Measurements from ENCODE around the gene FBXL7.

FBXL7 gene

DNA sequence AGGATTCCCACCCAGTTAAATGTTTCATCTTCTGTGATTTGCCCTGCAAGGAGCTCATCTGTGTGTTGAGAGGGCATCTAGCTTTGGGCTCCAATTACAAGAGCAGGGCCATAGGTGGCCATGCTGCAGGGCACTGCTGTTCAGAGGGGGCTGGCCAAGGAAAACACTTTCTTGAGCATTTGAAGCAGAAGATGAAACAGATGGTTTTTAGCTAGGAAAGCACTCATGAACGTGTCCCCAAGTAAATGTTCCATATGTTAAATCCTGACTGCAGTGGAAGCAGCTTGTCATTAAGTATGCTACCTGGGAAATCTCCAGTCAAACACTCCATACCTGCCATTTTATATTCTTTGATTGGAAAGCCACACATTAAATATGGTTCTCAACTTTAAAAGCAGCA is 176.6 kb downstream of the FBXL7 start:
- Histone ChIP-seq H3K27me3 (ENCODE audit: insufficient read depth, low read length) (no peaks in the 10 kb centered on the region), H2AFZ (ENCODE audit: low read length) (no peak overlapping the region), H3K79me2 (ENCODE audit: insufficient read depth, low read length) (no peaks in the 10 kb centered on the region), H3K9ac (ENCODE audit: low read length) (no peak overlapping the region), H3K4me2 (ENCODE audit: low read length) (no peak overlapping the region), H3F3A (ENCODE audit: insufficient read depth, low read length) (no peaks in the 10 kb centered on the region), H3K9me3 (ENCODE audit: low read length) (no peaks in the 10 kb centered on the region), H3K4me3 (ENCODE audit: low read depth, low read length, poor library complexity, severe bottlenecking) (no peak overlapping the region), H3K27ac (ENCODE audit: low read depth, low read length, poor library complexity, severe bottlenecking) (no peak overlapping the region), H3K36me3 (ENCODE audit: insufficient read depth, low read length) (no peaks in the 10 kb centered on the region), H3K4me1 (ENCODE audit: insufficient read depth, low read length, severe bottlenecking) (no peaks in the 10 kb centered on the region), H3K9me2 (ENCODE audit: low read depth, low read length) (no peaks in the 10 kb centered on the region), H4K20me1 (ENCODE audit: insufficient read depth, low read length) (no peaks in the 10 kb centered on the region)
- TF ChIP-seq EZH2 (IDR thresholded peaks at IDR 0.05; ENCODE audit: borderline replicate concordance, low read length), result no peak
- TF ChIP-seq, protein P1, sequence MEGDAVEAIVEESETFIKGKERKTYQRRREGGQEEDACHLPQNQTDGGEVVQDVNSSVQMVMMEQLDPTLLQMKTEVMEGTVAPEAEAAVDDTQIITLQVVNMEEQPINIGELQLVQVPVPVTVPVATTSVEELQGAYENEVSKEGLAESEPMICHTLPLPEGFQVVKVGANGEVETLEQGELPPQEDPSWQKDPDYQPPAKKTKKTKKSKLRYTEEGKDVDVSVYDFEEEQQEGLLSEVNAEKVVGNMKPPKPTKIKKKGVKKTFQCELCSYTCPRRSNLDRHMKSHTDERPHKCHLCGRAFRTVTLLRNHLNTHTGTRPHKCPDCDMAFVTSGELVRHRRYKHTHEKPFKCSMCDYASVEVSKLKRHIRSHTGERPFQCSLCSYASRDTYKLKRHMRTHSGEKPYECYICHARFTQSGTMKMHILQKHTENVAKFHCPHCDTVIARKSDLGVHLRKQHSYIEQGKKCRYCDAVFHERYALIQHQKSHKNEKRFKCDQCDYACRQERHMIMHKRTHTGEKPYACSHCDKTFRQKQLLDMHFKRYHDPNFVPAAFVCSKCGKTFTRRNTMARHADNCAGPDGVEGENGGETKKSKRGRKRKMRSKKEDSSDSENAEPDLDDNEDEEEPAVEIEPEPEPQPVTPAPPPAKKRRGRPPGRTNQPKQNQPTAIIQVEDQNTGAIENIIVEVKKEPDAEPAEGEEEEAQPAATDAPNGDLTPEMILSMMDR (IDR thresholded peaks at IDR 0.05; ENCODE audit: low read length), result no peak

DNA sequence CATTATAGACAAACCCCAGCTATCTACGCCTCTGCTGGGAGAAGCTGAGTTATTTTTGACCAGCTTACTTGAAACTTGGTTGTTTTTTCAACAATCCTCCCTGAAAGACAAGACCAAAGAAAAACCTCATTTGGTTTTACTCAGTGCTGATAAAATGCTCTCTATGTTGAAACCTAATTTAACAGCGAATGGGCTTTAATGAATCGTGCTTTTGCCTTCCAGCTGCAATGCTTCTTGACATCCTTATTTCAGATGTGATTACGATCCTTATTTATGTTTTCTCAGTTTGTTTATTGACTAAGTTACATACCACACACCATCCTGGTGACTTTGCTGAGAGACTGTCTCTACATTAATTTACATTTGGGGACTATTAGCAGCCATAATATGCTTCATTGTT is 179.2 kb downstream of the FBXL7 start:
- Histone ChIP-seq H3K27ac (ENCODE audit: low read depth, low read length, poor library complexity, severe bottlenecking) (no peak overlapping the region), H3K79me2 (ENCODE audit: insufficient read depth, low read length) (no peaks in the 10 kb centered on the region), H3K4me1 (ENCODE audit: insufficient read depth, low read length, severe bottlenecking) (no peaks in the 10 kb centered on the region), H3K4me2 (ENCODE audit: low read length) (no peak overlapping the region), H3F3A (ENCODE audit: insufficient read depth, low read length) (no peaks in the 10 kb centered on the region), H3K9me2 (ENCODE audit: low read depth, low read length) (no peaks in the 10 kb centered on the region), H2AFZ (ENCODE audit: low read length) (no peak overlapping the region), H3K27me3 (ENCODE audit: insufficient read depth, low read length) (no peaks in the 10 kb centered on the region), H4K20me1 (ENCODE audit: insufficient read depth, low read length) (no peaks in the 10 kb centered on the region), H3K9me3 (ENCODE audit: low read length) (no peaks in the 10 kb centered on the region), H3K4me3 (ENCODE audit: low read depth, low read length, poor library complexity, severe bottlenecking) (no peak overlapping the region), H3K9ac (ENCODE audit: low read length) (no peak overlapping the region), H3K36me3 (ENCODE audit: insufficient read depth, low read length) (no peaks in the 10 kb centered on the region)
- TF ChIP-seq, protein P1 (IDR thresholded peaks at IDR 0.05; ENCODE audit: low read length), result no peak
- no peak for TF ChIP-seq EZH2 (IDR thresholded peaks at IDR 0.05; ENCODE audit: borderline replicate concordance, low read length)

- no peaks in the 10 kb centered on the region for H3K9me2 ChIP-seq (ENCODE audit: low read depth, low read length)
- H3K9ac ChIP-seq (ENCODE audit: low read length), result no peak overlapping the region
- no peaks in the 10 kb centered on the region for H3K9me3 ChIP-seq (ENCODE audit: low read length)
- H3K79me2 ChIP-seq (ENCODE audit: insufficient read depth, low read length), result no peaks in the 10 kb centered on the region
- TF ChIP-seq, protein P1 (IDR thresholded peaks at IDR 0.05; ENCODE audit: low read length), result no peak
- no peak for TF ChIP-seq EZH2 (IDR thresholded peaks at IDR 0.05; ENCODE audit: borderline replicate concordance, low read length)
- no peak overlapping the region for H3K4me3 ChIP-seq (ENCODE audit: low read depth, low read length, poor library complexity, severe bottlenecking)
- no peaks in the 10 kb centered on the region for H3K36me3 ChIP-seq (ENCODE audit: insufficient read depth, low read length)
- no peak overlapping the region for H3K27ac ChIP-seq (ENCODE audit: low read depth, low read length, poor library complexity, severe bottlenecking)
- no peaks in the 10 kb centered on the region for H4K20me1 ChIP-seq (ENCODE audit: insufficient read depth, low read length)
- H3K27me3 ChIP-seq (ENCODE audit: insufficient read depth, low read length), result no peaks in the 10 kb centered on the region
- H2AFZ ChIP-seq (ENCODE audit: low read length), result no peak overlapping the region
- no peaks in the 10 kb centered on the region for H3F3A ChIP-seq (ENCODE audit: insufficient read depth, low read length)
- no peak overlapping the region for H3K4me2 ChIP-seq (ENCODE audit: low read length)
- H3K4me1 ChIP-seq (ENCODE audit: insufficient read depth, low read length, severe bottlenecking), result no peaks in the 10 kb centered on the region
These were observed 180.5 kb downstream of the FBXL7 start for GRCh38 chr5:15680455-15680854.
